ENCODE data around the gene CYFIP1. TPM values are rescaled to one million over a fixed set of nuclear protein-coding genes. Genes with fewer than 3 reads are reported as not detected.

CYFIP1 gene
- polyA plus RNA-seq, 2 of the 4 experiments (the other 2 are of a cell fraction), result 68.2 to 69.4 TPM

DNA sequence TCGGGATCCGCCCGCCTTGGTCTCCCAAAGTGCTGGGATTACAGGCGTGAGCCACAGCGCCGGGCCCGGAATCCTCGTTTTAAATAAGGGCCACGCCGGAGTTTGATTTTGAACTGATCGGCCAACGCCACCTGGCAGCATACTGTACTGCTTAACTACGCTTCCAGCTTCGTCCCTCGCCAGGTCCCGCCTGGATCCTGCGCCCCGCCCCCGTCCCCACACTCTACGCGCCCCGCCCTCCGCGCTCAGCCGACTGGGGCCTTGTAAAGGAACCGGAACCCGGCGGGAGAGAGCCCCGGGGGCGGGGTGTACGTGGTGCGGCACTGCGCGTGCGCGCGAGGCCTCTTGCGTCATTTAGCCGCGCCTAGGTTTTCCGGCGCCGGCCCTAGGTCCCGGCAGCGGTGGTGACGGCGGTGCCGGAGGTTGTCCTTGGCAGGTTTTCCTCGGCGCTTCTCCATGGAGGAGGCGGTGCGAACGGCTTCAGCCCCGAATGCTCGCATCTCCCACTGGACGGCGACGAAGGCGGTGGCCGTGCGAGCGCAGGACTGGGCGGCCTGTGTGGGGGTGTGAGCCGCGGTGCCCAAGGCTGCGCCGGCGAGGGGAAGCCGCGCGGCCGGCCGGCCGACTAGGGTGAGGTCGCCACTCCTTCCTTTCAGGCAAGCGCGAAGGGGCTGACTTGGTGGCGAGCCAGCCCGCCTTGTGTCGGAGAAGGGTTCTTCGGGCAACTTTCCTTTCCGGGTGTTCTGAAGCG, 141.7 kb downstream of the CYFIP1 start, which contains the start of gene NIPA2:
NIPA2 (plus strand) TSS at position 375 of the 751 bp plus-strand sequence. CDS start 13,066 bp downstream, outside the sequence.
- FAIRE-seq, result no peak
- ChIA-PET CTCF (interaction anchor here (0.6 to 1.8 kb wide), 6 partner anchors 10 to 53 kb away, joined by 3 to 6 read pairs (median 4); partner anchors contain the start of gene NIPA1), POLR2A (interaction anchor here (0.7 to 1.4 kb wide), 6 partner anchors 9 to 201 kb away, joined by 3 to 14 read pairs (median 4); partner anchors contain the start of gene TUBGCP5)
- peak; percentile 98 for ATAC-seq
- Histone ChIP-seq H3K4me1 (peaks cover 10% of the 10 kb centered on the region; the same call in 2 of the 3 replicates), H3K4me2 (peak within 1 kb of the TSS; percentile 95), H3K9me3 (no peaks in the 10 kb centered on the region), H3K4me3 (peak within 1 kb of the TSS; percentile 90), H3K27ac (peak within 1 kb of the TSS; percentile 89 to 93)
- WGBS (ENCODE audit: missing lambda C conversion rate), result 1% methylated on average over 57 of the region's 83 CpGs
- peak; percentile 93 to 99 for DNase-seq (ENCODE audit: low read depth in 1 of 2, low spot score in 1 of 2)
- TF ChIP-seq ATOH8 (CRISPR knock-in tag; IDR thresholded peaks at IDR 0.05; ENCODE audit: low read depth) (0 out of 2 replicates have a peak, but pooled peaks have one; percentile 32), RCOR1 (IDR thresholded peaks at IDR 0.05; ENCODE audit: low read depth, low read length) (no peak), CHD2 (IDR thresholded peaks at IDR 0.05; ENCODE audit: low read length, partially characterized antibody) (no peak), RNF2 (IDR thresholded peaks at IDR 0.05; ENCODE audit: borderline replicate concordance, low read depth) (no peak), FOSL2 (IDR thresholded peaks at IDR 0.05) (no peak), FOSL2 (CRISPR knock-in tag; IDR thresholded peaks at IDR 0.05) (no peak), BHLHE40 (IDR thresholded peaks at IDR 0.05; ENCODE audit: low read depth, low read length) (no peak), FOXS1 (CRISPR knock-in tag; IDR thresholded peaks at IDR 0.05) (no peak), HEYL (CRISPR knock-in tag; IDR thresholded peaks at IDR 0.05) (no peak), CBX2 (IDR thresholded peaks at IDR 0.05; ENCODE audit: borderline replicate concordance, low read depth) (no peak), TFCP2L1 (CRISPR knock-in tag; IDR thresholded peaks at IDR 0.05) (no peak), PHF8 (IDR thresholded peaks at IDR 0.05; ENCODE audit: borderline replicate concordance, low read depth) (peak; percentile 88), HOXB13 (CRISPR knock-in tag; IDR thresholded peaks at IDR 0.05; ENCODE audit: low read depth) (no peak), HMGXB4 (CRISPR knock-in tag; IDR thresholded peaks at IDR 0.05; ENCODE audit: borderline replicate concordance) (0 out of 2 replicates have a peak, but pooled peaks have one; percentile 45), CEBPB (IDR thresholded peaks at IDR 0.05) (peak; percentile 13 to 78; a peak in 3 of 4 replicates), NPAS2 (CRISPR knock-in tag; IDR thresholded peaks at IDR 0.05; ENCODE audit: borderline replicate concordance) (no peak), POLR2A (IDR thresholded peaks at IDR 0.05; ENCODE audit: low read length) (peak; percentile 85), HOXB5 (CRISPR knock-in tag; IDR thresholded peaks at IDR 0.05) (no peak), SREBF2 (IDR thresholded peaks at IDR 0.05) (peak; percentile 27; the same call in 1 of the 2 replicates), JUN (IDR thresholded peaks at IDR 0.05) (peak; percentile 66 to 92; a peak in 4 of 5 replicates), CBX8 (IDR thresholded peaks at IDR 0.05) (no peak), CTCF (IDR thresholded peaks at IDR 0.05) (no peak), GATA3 (IDR thresholded peaks at IDR 0.05; ENCODE audit: borderline replicate concordance) (no peak), NFE2L2 (conservative IDR thresholded peaks at IDR 0.05; ENCODE audit: low read length) (no peak), POLR2AphosphoS2 (conservative IDR thresholded peaks at IDR 0.05; ENCODE audit: low read length) (no peak), MAZ (IDR thresholded peaks at IDR 0.05; ENCODE audit: borderline replicate concordance, low read depth, low read length) (peak; percentile 59; the same call in 1 of the 2 replicates), FOSB (CRISPR knock-in tag; IDR thresholded peaks at IDR 0.05) (no peak), RARB (CRISPR knock-in tag; IDR thresholded peaks at IDR 0.05) (no peak)
- TF ChIP-seq, protein P1, sequence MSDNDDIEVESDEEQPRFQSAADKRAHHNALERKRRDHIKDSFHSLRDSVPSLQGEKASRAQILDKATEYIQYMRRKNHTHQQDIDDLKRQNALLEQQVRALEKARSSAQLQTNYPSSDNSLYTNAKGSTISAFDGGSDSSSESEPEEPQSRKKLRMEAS (IDR thresholded peaks at IDR 0.05), result peak; percentile 61
- TF ChIP-seq, protein P2, sequence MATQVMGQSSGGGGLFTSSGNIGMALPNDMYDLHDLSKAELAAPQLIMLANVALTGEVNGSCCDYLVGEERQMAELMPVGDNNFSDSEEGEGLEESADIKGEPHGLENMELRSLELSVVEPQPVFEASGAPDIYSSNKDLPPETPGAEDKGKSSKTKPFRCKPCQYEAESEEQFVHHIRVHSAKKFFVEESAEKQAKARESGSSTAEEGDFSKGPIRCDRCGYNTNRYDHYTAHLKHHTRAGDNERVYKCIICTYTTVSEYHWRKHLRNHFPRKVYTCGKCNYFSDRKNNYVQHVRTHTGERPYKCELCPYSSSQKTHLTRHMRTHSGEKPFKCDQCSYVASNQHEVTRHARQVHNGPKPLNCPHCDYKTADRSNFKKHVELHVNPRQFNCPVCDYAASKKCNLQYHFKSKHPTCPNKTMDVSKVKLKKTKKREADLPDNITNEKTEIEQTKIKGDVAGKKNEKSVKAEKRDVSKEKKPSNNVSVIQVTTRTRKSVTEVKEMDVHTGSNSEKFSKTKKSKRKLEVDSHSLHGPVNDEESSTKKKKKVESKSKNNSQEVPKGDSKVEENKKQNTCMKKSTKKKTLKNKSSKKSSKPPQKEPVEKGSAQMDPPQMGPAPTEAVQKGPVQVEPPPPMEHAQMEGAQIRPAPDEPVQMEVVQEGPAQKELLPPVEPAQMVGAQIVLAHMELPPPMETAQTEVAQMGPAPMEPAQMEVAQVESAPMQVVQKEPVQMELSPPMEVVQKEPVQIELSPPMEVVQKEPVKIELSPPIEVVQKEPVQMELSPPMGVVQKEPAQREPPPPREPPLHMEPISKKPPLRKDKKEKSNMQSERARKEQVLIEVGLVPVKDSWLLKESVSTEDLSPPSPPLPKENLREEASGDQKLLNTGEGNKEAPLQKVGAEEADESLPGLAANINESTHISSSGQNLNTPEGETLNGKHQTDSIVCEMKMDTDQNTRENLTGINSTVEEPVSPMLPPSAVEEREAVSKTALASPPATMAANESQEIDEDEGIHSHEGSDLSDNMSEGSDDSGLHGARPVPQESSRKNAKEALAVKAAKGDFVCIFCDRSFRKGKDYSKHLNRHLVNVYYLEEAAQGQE (IDR thresholded peaks at IDR 0.05), result no peak
- TF ChIP-seq, protein P3, sequence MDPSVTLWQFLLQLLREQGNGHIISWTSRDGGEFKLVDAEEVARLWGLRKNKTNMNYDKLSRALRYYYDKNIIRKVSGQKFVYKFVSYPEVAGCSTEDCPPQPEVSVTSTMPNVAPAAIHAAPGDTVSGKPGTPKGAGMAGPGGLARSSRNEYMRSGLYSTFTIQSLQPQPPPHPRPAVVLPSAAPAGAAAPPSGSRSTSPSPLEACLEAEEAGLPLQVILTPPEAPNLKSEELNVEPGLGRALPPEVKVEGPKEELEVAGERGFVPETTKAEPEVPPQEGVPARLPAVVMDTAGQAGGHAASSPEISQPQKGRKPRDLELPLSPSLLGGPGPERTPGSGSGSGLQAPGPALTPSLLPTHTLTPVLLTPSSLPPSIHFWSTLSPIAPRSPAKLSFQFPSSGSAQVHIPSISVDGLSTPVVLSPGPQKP (IDR thresholded peaks at IDR 0.05; ENCODE audit: low read depth, low read length), result 0 out of 2 replicates have a peak, but pooled peaks have one; percentile 2
